K562 (cell line): ENCODE measurements around the gene OR2D2. TPM values are rescaled to one million over a fixed set of nuclear protein-coding genes. Genes with fewer than 3 reads are reported as not detected.

Source experiments
- BACH1 ChIP-seq: fragments of 200-800 bp; sonication (Bioruptor generic); IDR thresholded peaks from 2 replicates; pipeline ENCODE4 v1.6.1; 2016; ENCODE audit warnings: missing genetic modification characterization, missing compliant biosample characterization
- E2F8 ChIP-seq: fragments of 450-650 bp; IDR thresholded peaks from 2 replicates; pipeline ENCODE4 v1.7.1; 2018; ENCODE audit warnings: mild to moderate bottlenecking, low read depth; ENCODE audit not compliant: partially characterized antibody
- ELK1 ChIP-seq: sonication (generic); formaldehyde crosslinking; IDR thresholded peaks from 2 replicates; pipeline ENCODE4 v1.8.1; 2022; ENCODE audit warnings: missing genetic modification reagents
- GTF2E2 ChIP-seq: fragments of 200-800 bp; sonication (Bioruptor generic); IDR thresholded peaks from 2 replicates; pipeline ENCODE4 v1.6.1; 2016; ENCODE audit warnings: missing genetic modification characterization, missing compliant biosample characterization
- GTF2F1 ChIP-seq: IDR thresholded peaks from 2 replicates; pipeline ENCODE4 v1.6.1; 2011; ENCODE audit warnings: low read depth, low read length, improper control_type of control experiment
- MTA3 ChIP-seq: fragments of 450-650 bp; formaldehyde crosslinking; IDR thresholded peaks from 2 replicates; pipeline ENCODE4 v1.6.1; 2017; ENCODE audit warnings: mild to moderate bottlenecking, borderline replicate concordance
- NR2C2 ChIP-seq, 2 experiments: fragments of 200-800 bp in 1 of 2; sonication (Bioruptor generic) in 1 of 2; sonication (generic) in 1 of 2; formaldehyde crosslinking in 1 of 2; IDR thresholded peaks; 2 replicates each; pipeline versions ENCODE4 v1.6.1 to v1.8.0; 2016 to 2022; ENCODE audit warnings: mild to moderate bottlenecking in 1 of 2, missing compliant biosample characterization in 1 of 2, missing genetic modification characterization in 1 of 2, missing genetic modification reagents in 1 of 2
- SIN3A ChIP-seq, 2 experiments: fragments of 150-350 bp in 1 of 2; IDR thresholded peaks; 2 replicates each; pipeline ENCODE4 v1.6.1; 2011 to 2016; ENCODE audit warnings: borderline replicate concordance in 2 of 2, low read depth in 2 of 2, low read length in 2 of 2, mild to moderate bottlenecking in 2 of 2, moderate library complexity in 2 of 2; ENCODE audit not compliant: control insufficient read depth in 1 of 2
- SIX5 ChIP-seq, 2 experiments: IDR thresholded peaks; 2 replicates each; pipeline ENCODE4 v1.6.1; 2011; ENCODE audit warnings: low read length in 2 of 2, borderline replicate concordance in 1 of 2, low read depth in 1 of 2, mild to moderate bottlenecking in 1 of 2, moderate library complexity in 1 of 2; ENCODE audit not compliant: insufficient read depth in 1 of 2
- STAT5B ChIP-seq: fragments of 250-450 bp; sonication (Bioruptor Pico); IDR thresholded peaks from 2 replicates; pipeline ENCODE4 v1.8.0; 2021; ENCODE audit warnings: mild to moderate bottlenecking, inconsistent platforms
- STAT6 ChIP-seq: sonication (generic); formaldehyde crosslinking; IDR thresholded peaks from 2 replicates; pipeline ENCODE4 v1.8.1; 2023; ENCODE audit warnings: mild to moderate bottlenecking, missing genetic modification reagents
- TAF1 ChIP-seq: IDR thresholded peaks from 2 replicates; pipeline ENCODE4 v1.6.1; 2011; ENCODE audit warnings: mild to moderate bottlenecking, low read length, moderate library complexity; ENCODE audit not compliant: insufficient read depth, control insufficient read depth, severe bottlenecking; ENCODE audit errors: extremely low read depth
- XRCC3 ChIP-seq: fragments of 450-650 bp; IDR thresholded peaks from 2 replicates; pipeline ENCODE4 v1.6.1; 2017; ENCODE audit warnings: mild to moderate bottlenecking, moderate library complexity
- ZNF316 ChIP-seq: fragments of 450-650 bp; IDR thresholded peaks from 2 replicates; pipeline ENCODE4 v1.6.1; 2016
- ZNF507 ChIP-seq: conservative IDR thresholded peaks from 2 replicates; pipeline ENCODE4 v1.6.1; 2017; ENCODE audit warnings: missing genetic modification characterization, missing compliant biosample characterization
- ZNF644 ChIP-seq: fragments of 200-800 bp; sonication (Bioruptor generic); IDR thresholded peaks from 2 replicates; pipeline ENCODE4 v1.6.1; 2016; ENCODE audit warnings: low read depth, missing genetic modification characterization, missing compliant biosample characterization
- ZNF778 ChIP-seq: fragments of 450-650 bp; formaldehyde crosslinking; IDR thresholded peaks from 2 replicates; pipeline ENCODE4 v1.4.0; 2020; ENCODE audit warnings: mild to moderate bottlenecking, moderate library complexity
- polyA plus RNA-seq, 8 experiments: library from polyadenylated mRNA; depleted of rRNA in 4 of 8; stranded (reverse) in 5 of 8; unstranded in 3 of 8; fragments of >200 nt; fragmentation: Nextera tagmentation in 2 of 8; fragmentation: Illumina TruSeq in 1 of 8; extraction: Ambion mirVana in 2 of 8; extraction: Trizol in 1 of 8; gene quantifications; 2 replicates each; pipeline versions ENCODE4 v1.2.1 to v1.2.3, GENCODE V29; 2011 to 2014; ENCODE audit warnings: inconsistent platforms in 1 of 8, missing spikeins in 1 of 8
- total RNA-seq, 7 experiments: library from RNA; depleted of rRNA in 6 of 7; stranded (reverse); fragments of >200 nt in 6 of 7; fragmentation: Illumina TruSeq in 2 of 7; extraction: Trizol in 2 of 7; gene quantifications; 2 replicates each; pipeline versions ENCODE4 v1.2.1 to v1.2.3, GENCODE V29; 2011 to 2021; ENCODE audit warnings: low replicate concordance in 1 of 7

OR2D2 gene
- total and polyA plus RNA-seq, 9 of the 15 experiments (the other 6 are each of a cell fraction or from before 2014, with no cell fraction given): 0.10 to 1.0 (median 0.57) TPM; not detected in 2

- TF ChIP-seq ELK1 (CRISPR knock-in tag) (no peak), ZNF644 (tag) (no peak), BACH1 (peak; percentile 56; the same call in 1 of the 2 replicates), ZNF778 (CRISPR knock-in tag) (no peak), XRCC3 (no peak), GTF2F1 (no peak), SIN3A (IDR thresholded peaks at IDR 0.05; ENCODE audit: borderline replicate concordance in 2 of 2, control insufficient read depth in 1 of 2, low read depth in 2 of 2, low read length in 2 of 2) (0 out of 4 replicates have a peak, but pooled peaks of 1 of the 2 experiments have one; percentile 38), SIX5 (IDR thresholded peaks at IDR 0.05; ENCODE audit: borderline replicate concordance in 1 of 2, insufficient read depth in 1 of 2, low read depth in 1 of 2, low read length in 2 of 2) (no peak), MTA3 (0 out of 2 replicates have a peak, but pooled peaks have one; percentile 40), E2F8 (no peak), ZNF507 (no peak), STAT6 (CRISPR knock-in tag) (no peak), ZNF316 (0 out of 2 replicates have a peak, but pooled peaks have one; percentile 5), GTF2E2 (tag) (no peak), TAF1 (peak; percentile 59), STAT5B (CRISPR knock-in tag) (no peak), NR2C2 (CRISPR knock-in tag; IDR thresholded peaks at IDR 0.05) (no peak), NR2C2 (tag; IDR thresholded peaks at IDR 0.05) (peak; percentile 77)
Observed at GRCh38 chr11:6926208-6927029, 34.1 kb upstream of the OR2D2 start, which contains the start of gene ZNF215 (continued).
